Measurements from ENCODE around the gene PCDHGC5.

GRCh38 chr5:141514330-141515133 lies 25.7 kb downstream of the PCDHGC5 start:
- TF ChIP-seq CTCF (IDR thresholded peaks at IDR 0.05) (no peak), POLR2A (IDR thresholded peaks at IDR 0.05) (no peak)
